Activated CD4-positive, alpha-beta T cell treated with anti-CD3 and anti-CD28 coated beads, Interleukin-2, amount 10 ng/mL, durations not matched to agents 7 days and 5 days (primary cell): ENCODE data around the gene HAND1. TPM values are rescaled to one million over a fixed set of nuclear protein-coding genes. Genes with fewer than 3 reads are reported as not detected.
A peak's percentile ranks its signal among the peaks of the same experiment; 100 is the strongest.

Source experiments
- CTCF ChIA-PET: fragments of 350-600 bp; sonication (Branson Sonifier 250); formaldehyde crosslinking; loops from one replicate; lab custom pipeline; 2021; ENCODE audit warnings: antibody characterized with exemption; lab: Charles Lee
- POLR2A ChIA-PET: fragments of 350-600 bp; sonication (Branson Sonifier 250); formaldehyde crosslinking; loops from one replicate; lab custom pipeline; 2021; ENCODE audit warnings: antibody characterized with exemption; lab: Charles Lee
- DNase-seq: peaks from one replicate; pipeline ENCODE4 v3.0.0-alpha.2; 2020
- H3K27ac Mint-ChIP-seq: one replicate; pipeline ENCODE4 v1.8.0; 2021; ENCODE audit warnings: mild to moderate bottlenecking, moderate library complexity, mixed read lengths
- H3K27me3 Mint-ChIP-seq: one replicate; pipeline ENCODE4 v1.8.0; 2021; ENCODE audit warnings: mixed read lengths
- H3K36me3 Mint-ChIP-seq: one replicate; pipeline ENCODE4 v1.8.0; 2021; ENCODE audit warnings: low read depth, mixed read lengths
- H3K4me1 Mint-ChIP-seq: one replicate; pipeline ENCODE4 v1.8.0; 2021; ENCODE audit warnings: mixed read lengths
- H3K4me3 Mint-ChIP-seq: one replicate; pipeline ENCODE4 v1.8.0; 2021; ENCODE audit warnings: mild to moderate bottlenecking, moderate library complexity, mixed read lengths
- H3K9me3 Mint-ChIP-seq: one replicate; pipeline ENCODE4 v1.8.0; 2021; ENCODE audit warnings: mixed read lengths
- total RNA-seq, 2 experiments: library from RNA; stranded (reverse); gene quantifications; one replicate each; pipeline ENCODE4 v1.2.3, GENCODE V29; 2021

HAND1 gene
- not detected for total RNA-seq

- no peak for DNase-seq
- ChIA-PET CTCF (no interaction called here), POLR2A (no interaction called here)
- Mint-ChIP-seq H3K9me3 (peaks cover 3% of the 10 kb centered on the region), H3K27me3 (peaks cover 90% of the 10 kb centered on the region), H3K4me1 (peaks cover 32% of the 10 kb centered on the region), H3K4me3 (peak within 1 kb of the TSS; percentile 22), H3K36me3 (peaks cover 5% of the 10 kb centered on the region), H3K27ac (peak within 1 kb of the TSS; percentile 50)
Measured at GRCh38 chr5:154478224-154478565, at the start of gene HAND1. Gene HAND1 (minus strand): TSS chr5:154478227. CDS start chr5:154478008, 219 bp downstream.

GRCh38 chr5:154526231-154527226 is 48.5 kb upstream of the HAND1 start:
- no peaks in the 10 kb centered on the region for H3K9me3 Mint-ChIP-seq
- H3K4me1 Mint-ChIP-seq = no peaks in the 10 kb centered on the region
- DNase-seq = no peak
- POLR2A ChIA-PET = no interaction called here
- H3K27ac Mint-ChIP-seq = no peak overlapping the region
- H3K36me3 Mint-ChIP-seq = no peaks in the 10 kb centered on the region
- H3K4me3 Mint-ChIP-seq = no peak overlapping the region
- CTCF ChIA-PET = no interaction called here
- H3K27me3 Mint-ChIP-seq = peaks cover 4% of the 10 kb centered on the region

GRCh38 chr5:154524859-154525258 is 46.8 kb upstream of the HAND1 start:
- POLR2A ChIA-PET = no interaction called here
- Mint-ChIP-seq H3K4me1 (no peaks in the 10 kb centered on the region), H3K27me3 (peaks cover 11% of the 10 kb centered on the region), H3K9me3 (no peaks in the 10 kb centered on the region), H3K27ac (no peak overlapping the region), H3K36me3 (no peaks in the 10 kb centered on the region), H3K4me3 (no peak overlapping the region)
- CTCF ChIA-PET = no interaction called here
- no peak for DNase-seq

- CTCF ChIA-PET = no interaction called here
- H3K27ac Mint-ChIP-seq = no peak overlapping the region
- H3K27me3 Mint-ChIP-seq = peaks cover 16% of the 10 kb centered on the region
- H3K9me3 Mint-ChIP-seq = no peaks in the 10 kb centered on the region
- H3K4me1 Mint-ChIP-seq = no peaks in the 10 kb centered on the region
- POLR2A ChIA-PET = no interaction called here
- H3K4me3 Mint-ChIP-seq = no peak overlapping the region
- H3K36me3 Mint-ChIP-seq = no peaks in the 10 kb centered on the region
- DNase-seq = no peak
Measured at GRCh38 chr5:154524181-154524580, 46.2 kb upstream of the HAND1 start.

- Mint-ChIP-seq H3K4me3 (no peak overlapping the region), H3K27me3 (peaks cover 16% of the 10 kb centered on the region), H3K27ac (no peak overlapping the region), H3K9me3 (no peaks in the 10 kb centered on the region), H3K4me1 (no peaks in the 10 kb centered on the region), H3K36me3 (no peaks in the 10 kb centered on the region)
- POLR2A ChIA-PET = no interaction called here
- no peak for DNase-seq
- CTCF ChIA-PET = no interaction called here
Measured at GRCh38 chr5:154523709-154524108, 45.7 kb upstream of the HAND1 start.

GRCh38 chr5:154523104-154523503 is 45.1 kb upstream of the HAND1 start:
- Mint-ChIP-seq H3K36me3 (no peaks in the 10 kb centered on the region), H3K27me3 (peaks cover 16% of the 10 kb centered on the region), H3K9me3 (no peaks in the 10 kb centered on the region), H3K4me3 (no peak overlapping the region), H3K4me1 (no peaks in the 10 kb centered on the region), H3K27ac (no peak overlapping the region)
- DNase-seq = no peak
- CTCF ChIA-PET = no interaction called here
- POLR2A ChIA-PET = no interaction called here

- no peaks in the 10 kb centered on the region for H3K4me1 Mint-ChIP-seq
- ChIA-PET CTCF (no interaction called here), POLR2A (no interaction called here)
- H3K27me3 Mint-ChIP-seq = peaks cover 16% of the 10 kb centered on the region
- H3K36me3 Mint-ChIP-seq = no peaks in the 10 kb centered on the region
- H3K9me3 Mint-ChIP-seq = no peaks in the 10 kb centered on the region
- H3K4me3 Mint-ChIP-seq = no peak overlapping the region
- DNase-seq = no peak
- H3K27ac Mint-ChIP-seq = no peak overlapping the region
Measured at GRCh38 chr5:154522284-154522683, 44.3 kb upstream of the HAND1 start.

- ChIA-PET CTCF (interaction anchor here (1.3 kb wide), 2 partner anchors 15 to 55 kb away, joined by 3 to 4 read pairs; no protein-coding TSS in a partner anchor), POLR2A (no interaction called here)
- no peaks in the 10 kb centered on the region for H3K36me3 Mint-ChIP-seq
- DNase-seq = no peak
- peaks cover 16% of the 10 kb centered on the region for H3K27me3 Mint-ChIP-seq
- no peaks in the 10 kb centered on the region for H3K9me3 Mint-ChIP-seq
- H3K4me3 Mint-ChIP-seq = no peak overlapping the region
- H3K27ac Mint-ChIP-seq = no peak overlapping the region
- H3K4me1 Mint-ChIP-seq = no peaks in the 10 kb centered on the region
Measured at GRCh38 chr5:154521756-154522155, 43.7 kb upstream of the HAND1 start.

GRCh38 chr5:154520861-154521453 is 42.9 kb upstream of the HAND1 start:
- Mint-ChIP-seq H3K9me3 (no peaks in the 10 kb centered on the region), H3K4me1 (no peaks in the 10 kb centered on the region), H3K27me3 (peaks cover 16% of the 10 kb centered on the region), H3K27ac (no peak overlapping the region), H3K4me3 (no peak overlapping the region), H3K36me3 (no peaks in the 10 kb centered on the region)
- peak; percentile 8 for DNase-seq
- ChIA-PET POLR2A (interaction anchor here (0.6 kb wide), 1 partner anchor 17 kb away, joined by 3 read pairs; no protein-coding TSS in a partner anchor), CTCF (interaction anchor here (1.0 to 1.3 kb wide), 3 partner anchors 14 to 54 kb away, joined by 3 to 4 read pairs (median 3); no protein-coding TSS in a partner anchor)

GRCh38 chr5:154519359-154519758 is 41.3 kb upstream of the HAND1 start:
- no peaks in the 10 kb centered on the region for H3K36me3 Mint-ChIP-seq
- H3K9me3 Mint-ChIP-seq = no peaks in the 10 kb centered on the region
- ChIA-PET CTCF (no interaction called here), POLR2A (no interaction called here)
- H3K27me3 Mint-ChIP-seq = peaks cover 16% of the 10 kb centered on the region
- no peak overlapping the region for H3K4me3 Mint-ChIP-seq
- no peak overlapping the region for H3K27ac Mint-ChIP-seq
- H3K4me1 Mint-ChIP-seq = peaks cover 2% of the 10 kb centered on the region
- no peak for DNase-seq

GRCh38 chr5:154518438-154518867 is 40.4 kb upstream of the HAND1 start:
- H3K27ac Mint-ChIP-seq = no peak overlapping the region
- H3K4me3 Mint-ChIP-seq = no peak overlapping the region
- ChIA-PET CTCF (no interaction called here), POLR2A (no interaction called here)
- peaks cover 22% of the 10 kb centered on the region for H3K27me3 Mint-ChIP-seq
- no peaks in the 10 kb centered on the region for H3K36me3 Mint-ChIP-seq
- no peaks in the 10 kb centered on the region for H3K9me3 Mint-ChIP-seq
- H3K4me1 Mint-ChIP-seq = peaks cover 5% of the 10 kb centered on the region
- no peak for DNase-seq

- ChIA-PET CTCF (no interaction called here), POLR2A (no interaction called here)
- Mint-ChIP-seq H3K27me3 (peaks cover 24% of the 10 kb centered on the region), H3K4me3 (no peak overlapping the region), H3K4me1 (peaks cover 5% of the 10 kb centered on the region), H3K27ac (no peak overlapping the region), H3K36me3 (no peaks in the 10 kb centered on the region), H3K9me3 (no peaks in the 10 kb centered on the region)
- no peak for DNase-seq
Measured at GRCh38 chr5:154517810-154518437, 39.9 kb upstream of the HAND1 start.

- no peaks in the 10 kb centered on the region for H3K9me3 Mint-ChIP-seq
- peaks cover 5% of the 10 kb centered on the region for H3K4me1 Mint-ChIP-seq
- no peaks in the 10 kb centered on the region for H3K36me3 Mint-ChIP-seq
- no peak overlapping the region for H3K27ac Mint-ChIP-seq
- H3K27me3 Mint-ChIP-seq = peaks cover 24% of the 10 kb centered on the region
- ChIA-PET POLR2A (no interaction called here), CTCF (no interaction called here)
- no peak for DNase-seq
- no peak overlapping the region for H3K4me3 Mint-ChIP-seq
Measured at GRCh38 chr5:154517181-154517580, 39.2 kb upstream of the HAND1 start.
